ENCODE data around the gene CPO.

CPO gene

DNA sequence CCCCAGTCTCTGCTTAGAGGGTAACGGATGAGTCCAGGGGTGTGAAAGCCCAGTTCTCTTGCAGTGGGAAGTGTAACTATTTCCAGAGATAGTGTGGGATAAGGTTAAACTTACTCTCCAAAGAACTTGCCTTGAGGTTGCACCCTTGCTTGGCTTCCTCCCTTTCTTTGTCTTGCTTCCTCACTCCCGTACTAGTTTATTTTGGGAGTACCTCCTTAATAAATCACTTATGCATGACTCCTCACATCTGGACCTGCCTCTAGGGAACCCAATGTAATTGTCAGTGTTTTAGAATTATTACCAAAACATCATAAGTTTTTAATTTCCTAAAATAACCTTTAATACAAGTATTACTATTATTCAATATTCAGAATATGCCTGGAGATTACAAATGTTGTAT lies 35.2 kb downstream of the CPO start:
- no peak for DNase-seq

DNA sequence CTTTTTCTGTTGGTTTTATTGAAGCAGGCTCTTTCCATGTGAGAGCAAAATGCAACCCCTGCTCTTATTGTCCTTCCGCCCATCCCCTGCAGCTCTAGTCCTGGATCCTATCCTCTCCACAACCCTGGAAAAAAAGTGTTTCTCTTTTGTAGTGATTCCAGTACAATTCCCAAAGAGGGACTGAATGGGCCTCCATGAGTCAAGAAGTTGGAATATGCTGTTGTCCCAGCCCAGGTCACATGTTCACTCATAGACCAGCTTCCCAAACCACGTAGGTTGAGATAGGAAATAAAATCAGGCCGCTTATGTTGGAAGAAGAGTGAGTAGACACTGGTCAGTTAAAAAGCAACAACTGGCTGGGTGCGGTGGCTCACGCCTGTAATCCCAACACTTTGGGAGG lies 39.4 kb downstream of the CPO start:
- no peak for DNase-seq

DNA sequence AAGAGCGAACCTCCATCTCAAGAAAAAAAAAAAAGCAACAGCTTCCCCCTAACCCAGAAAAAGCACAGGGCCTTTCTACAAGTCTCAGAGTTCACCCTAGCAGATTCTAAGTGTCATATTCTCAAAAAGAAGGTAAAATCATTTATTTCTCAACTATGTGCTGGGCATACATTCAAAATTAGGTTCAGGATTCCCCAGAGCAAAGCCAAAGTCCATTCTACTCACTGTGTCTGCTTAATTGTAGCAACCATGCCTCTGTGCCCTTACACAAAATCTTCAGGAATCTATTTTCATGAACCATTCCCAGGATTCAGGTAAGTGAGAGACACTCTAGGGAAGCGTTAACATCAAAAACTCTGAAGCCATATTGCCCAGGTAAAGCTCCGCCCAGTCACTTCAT lies 40.0 kb downstream of the CPO start:
- no peak for DNase-seq

DNA sequence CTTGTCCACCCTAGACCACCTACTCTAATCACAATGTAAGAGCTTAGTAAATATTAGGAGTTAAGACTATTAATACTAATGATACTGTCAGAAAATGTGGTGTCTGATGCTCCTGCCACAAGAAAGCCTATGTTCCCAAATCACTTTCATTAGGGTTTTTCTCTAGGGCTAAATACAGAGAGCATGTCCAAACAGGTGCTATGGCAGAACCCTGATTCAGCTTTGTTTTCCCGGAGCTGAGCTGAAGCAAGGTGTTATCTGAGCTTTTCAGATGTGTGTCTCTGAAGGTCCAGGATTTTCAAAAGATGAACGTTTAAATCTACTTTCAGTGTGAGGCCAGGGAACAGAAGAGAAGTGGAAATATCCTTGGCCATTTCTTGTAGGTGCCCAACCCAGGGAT lies 40.6 kb downstream of the CPO start:
- DNase-seq = no peak

DNA sequence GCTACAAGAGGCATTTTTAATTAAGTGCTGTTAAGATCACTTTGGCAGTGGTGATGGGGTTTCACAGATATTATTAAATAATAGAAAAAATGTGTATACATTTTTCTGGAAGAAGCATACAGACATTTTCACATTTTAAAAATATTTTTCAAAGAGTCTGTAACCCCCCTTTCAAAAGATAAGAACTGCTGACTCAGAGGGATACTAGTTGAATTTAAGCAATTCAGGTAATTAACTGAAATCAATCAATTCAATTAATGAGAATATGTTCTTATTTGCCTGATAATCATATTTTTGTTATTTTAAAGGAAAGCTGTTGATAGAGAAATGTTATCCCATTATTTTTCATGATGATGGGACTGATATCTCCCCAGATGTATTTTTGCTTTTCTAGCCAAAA lies 41.1 kb downstream of the CPO start:
- no peak for DNase-seq

DNA sequence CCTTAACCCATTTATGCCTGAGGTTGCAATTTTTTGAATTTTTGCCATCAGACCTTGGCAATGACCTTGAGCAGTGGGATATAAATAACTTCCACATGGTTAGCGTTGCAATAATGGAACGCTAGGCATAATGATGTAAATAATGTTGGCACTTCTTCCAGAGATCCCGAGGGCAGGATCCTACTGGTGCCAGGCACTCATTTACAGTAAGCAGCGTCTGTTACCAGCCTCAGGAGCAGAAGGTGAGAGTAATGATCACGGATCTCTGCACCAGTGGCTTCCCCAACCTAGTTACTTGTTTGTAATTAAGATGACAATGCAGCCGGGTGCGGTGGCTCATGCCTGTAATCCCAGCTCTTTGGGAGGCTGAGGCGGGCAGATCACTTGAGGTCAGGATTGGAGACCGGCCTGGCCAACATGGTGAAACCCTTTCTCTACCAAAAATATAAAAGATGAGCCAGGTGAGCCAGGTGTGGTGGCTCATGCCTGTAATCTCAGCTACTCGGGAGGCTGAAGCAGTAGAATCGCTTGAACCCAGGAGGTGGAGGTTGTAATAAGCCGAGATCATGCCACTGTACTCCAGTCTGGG lies 41.9 kb downstream of the CPO start:
- DNase-seq = no peak

DNA sequence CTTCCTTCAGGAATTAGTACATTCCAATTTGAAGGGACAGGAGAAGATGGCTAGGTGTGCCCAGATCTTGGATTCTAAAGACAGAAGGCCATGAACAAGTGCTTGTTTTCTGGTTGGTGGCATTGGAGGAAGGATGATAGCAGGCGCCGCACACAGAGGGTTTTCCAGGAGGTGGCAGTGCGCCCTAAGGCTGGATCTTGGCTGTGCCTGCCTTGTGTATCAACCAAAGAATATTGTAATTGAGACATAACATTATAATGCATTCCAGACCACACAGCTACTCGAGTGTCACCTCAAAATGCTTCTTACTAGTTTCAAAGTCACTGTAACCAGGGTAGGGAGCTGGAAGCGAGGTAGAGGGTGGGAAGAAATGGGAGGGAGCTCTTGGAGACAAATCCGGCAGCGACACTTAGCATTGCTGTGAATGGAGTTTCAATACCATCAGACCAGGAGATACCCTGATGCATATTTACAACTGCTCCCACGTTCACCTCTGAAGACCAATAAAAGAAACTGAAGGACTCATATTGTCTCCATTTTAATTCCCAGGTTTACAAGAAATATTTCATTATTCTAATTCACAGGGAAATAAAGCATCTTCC lies 42.5 kb downstream of the CPO start:
- peak; percentile 54 for DNase-seq

DNA sequence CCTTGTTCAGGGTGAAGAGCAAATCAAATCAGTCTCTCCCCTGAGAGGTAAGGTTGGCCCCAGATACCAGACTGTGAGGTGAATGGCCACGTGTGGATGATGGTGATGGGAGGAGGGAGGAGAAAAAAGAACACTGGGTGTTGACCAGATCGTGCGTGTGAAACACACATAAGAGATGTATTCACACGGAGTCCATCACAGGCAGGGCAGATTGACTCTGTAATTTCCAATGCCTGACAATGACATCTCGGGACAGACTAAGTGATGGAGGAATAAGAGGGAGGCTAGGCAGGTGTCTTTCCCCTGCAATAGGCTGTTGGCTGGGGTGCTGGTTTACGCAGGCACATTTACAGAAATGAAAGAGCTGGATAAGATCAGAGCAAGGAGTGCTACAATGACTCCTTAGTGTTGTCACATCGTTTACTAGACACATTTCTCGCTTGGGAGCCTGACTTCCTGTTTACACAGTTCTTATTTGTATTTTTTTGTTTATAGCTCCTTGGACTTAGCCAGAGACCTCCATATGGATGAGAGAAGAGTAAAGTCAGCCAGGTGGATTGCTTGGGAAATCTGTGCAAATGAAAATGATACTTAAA lies 43.1 kb downstream of the CPO start:
- DNase-seq = peak; percentile 6

DNA sequence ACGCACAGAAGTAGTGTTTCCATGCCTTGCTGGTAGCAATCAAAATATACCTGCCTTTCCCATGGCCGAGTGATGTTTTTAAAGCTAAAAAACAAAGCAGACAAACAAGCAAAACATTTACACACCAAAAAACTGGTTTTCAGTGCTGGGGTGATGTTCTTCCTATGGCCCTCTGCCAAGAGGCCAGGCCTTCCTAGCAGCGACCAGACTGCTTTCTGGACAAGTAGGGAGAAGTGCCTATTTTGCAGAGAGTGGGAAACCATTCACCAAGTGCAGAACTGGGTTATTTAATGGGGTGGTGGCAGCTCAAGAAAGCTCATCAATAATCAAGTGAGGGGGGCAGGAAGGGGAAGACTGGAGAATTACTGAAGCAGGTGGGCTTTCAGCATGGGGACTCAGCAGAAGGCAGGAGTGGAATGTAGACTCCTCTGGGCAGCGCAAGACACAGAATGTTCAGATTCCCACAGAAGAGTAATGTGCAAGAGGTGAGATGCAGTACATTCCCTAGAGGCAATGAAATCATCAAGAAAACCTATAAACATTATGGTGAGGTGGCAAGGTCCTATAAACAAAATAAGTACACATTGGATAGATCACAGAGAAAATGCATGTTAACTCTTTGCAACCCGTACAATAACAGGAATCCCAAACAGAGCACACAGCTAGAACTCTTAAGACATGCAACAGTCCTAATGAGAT lies 44.0 kb downstream of the CPO start:
- peak; percentile 9 for DNase-seq

DNA sequence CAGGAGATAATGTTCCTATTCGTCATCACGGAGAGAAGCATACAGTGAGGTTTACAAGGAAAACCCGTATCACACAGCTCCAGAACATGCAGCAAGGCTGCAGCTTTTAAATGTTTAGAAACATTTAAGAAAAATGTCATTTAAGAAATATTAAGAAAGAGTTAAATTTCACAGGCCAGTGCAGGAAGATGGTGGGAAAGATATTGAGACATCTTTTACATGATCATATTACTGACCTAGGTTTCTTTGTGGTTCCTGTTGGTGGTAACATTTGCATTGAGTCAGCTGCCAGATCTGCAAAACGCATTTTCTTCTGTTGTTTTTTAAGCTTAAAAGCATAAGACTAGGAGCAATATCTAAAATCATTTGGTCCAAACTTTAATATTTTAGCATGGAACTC lies 44.9 kb downstream of the CPO start:
- no peak for DNase-seq

DNA sequence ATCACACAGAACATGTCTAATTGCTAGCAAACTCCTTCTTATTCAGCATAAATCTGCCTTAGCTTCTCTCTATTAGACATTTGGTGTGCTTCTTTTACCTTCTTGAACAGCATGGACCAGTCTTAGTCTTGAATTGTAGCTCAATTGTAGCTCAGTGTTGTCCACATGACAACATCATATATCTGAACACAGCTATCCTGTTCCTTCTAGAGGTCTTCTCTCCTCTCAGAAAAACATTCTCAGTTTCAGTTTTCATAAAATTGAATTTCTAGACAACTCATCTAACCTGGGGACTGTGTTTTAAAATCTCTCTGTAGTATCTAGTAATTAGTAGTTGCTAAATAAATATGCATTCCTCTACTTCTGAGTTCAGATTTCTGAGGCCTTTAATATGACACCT lies 47.6 kb downstream of the CPO start:
- no peak for DNase-seq

DNA sequence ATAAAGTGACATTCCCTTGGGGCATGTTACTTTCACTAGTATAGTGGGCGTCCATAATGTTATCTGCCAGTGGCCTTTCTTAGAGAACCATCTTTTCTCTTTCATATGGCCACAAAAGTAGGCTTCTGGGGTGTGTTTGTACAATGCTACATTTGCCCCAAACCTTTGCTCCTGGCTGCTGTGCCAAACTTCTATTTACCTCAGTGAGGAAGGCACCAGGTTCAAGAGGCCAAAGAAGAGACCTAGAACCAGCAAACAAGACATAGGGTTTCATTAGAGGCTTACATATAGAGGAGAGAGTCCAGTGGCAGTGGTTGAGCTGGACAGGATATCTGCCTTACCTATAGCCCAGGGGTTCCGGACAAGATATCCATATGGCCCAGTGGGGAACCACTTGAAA lies 48.5 kb downstream of the CPO start:
- no peak for DNase-seq

DNA sequence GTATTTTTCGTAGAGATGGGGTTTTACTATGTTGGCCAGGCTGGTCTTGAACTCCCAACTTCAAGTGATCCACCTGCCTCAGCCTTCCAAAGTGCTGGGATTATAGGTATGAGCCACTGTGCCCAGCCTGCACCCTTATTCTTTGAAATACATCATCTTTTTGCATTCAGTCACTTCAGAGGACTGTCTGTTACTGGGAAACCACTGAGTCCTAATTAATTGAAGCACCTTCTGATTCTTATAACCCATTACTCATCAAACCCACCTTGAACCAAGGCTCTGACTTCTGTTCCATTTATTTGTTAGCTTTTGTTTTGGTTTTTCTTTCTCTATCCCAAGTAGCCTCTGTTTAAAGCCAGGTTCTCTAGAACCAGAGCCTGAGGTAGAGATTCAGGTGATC lies 49.6 kb downstream of the CPO start:
- DNase-seq = no peak

DNA sequence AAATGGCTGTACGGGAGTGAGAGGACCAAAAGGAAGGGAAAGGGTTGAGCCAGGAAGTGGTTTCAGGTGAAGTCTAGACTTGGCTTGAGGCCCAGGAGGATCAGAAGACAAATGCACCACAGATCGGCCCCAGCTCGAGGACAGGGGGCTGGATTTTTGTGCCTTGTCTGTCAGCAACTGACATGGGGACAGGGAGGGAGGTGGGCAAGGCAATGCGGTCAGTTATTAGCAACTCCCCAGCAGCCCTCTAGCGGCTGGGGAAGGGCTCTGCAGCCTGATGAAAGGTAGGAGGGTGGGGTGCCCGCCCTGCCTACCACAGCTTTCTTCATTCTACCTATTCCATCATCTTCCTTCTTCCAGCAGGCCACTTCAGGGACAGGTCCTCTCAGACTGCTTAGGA lies 50.0 kb downstream of the CPO start:
- no peak for DNase-seq

DNA sequence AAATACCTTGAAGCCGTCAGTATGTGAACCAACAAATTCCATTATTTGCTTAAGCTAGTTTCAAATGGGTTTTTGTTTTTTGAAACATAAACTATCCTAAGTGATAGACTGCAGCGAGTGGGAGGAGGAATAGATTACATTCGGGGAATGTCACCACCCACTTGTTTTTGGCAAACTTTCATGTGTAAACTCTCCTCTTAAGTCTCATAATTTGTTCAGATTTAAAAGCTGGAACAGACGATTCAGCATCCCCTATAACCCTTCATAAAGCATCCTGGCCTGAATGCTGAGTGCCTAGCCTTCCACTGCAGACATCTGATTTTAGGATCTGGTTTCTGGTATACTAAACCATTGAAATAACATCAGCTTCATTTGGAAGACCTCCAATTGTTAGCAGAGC lies 51.0 kb downstream of the CPO start:
- no peak for DNase-seq

DNA sequence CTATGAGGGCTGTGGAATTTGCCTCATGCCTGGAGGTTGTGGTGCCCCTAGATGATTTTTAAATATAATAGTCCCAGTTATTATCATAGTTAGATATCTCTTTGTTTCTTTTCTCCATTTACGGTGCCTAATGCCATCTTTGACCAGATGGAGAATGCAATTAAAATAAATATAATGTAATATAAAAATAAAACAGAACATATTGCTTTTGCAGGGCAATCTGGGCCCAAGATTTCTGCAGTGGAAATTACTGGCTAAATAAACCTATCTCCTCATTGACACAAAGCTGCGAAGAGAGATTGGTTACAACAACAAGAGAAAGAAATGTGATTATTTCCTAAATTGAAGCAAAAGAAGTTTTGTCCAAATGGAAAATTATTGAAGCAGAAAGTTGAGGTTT lies 51.8 kb downstream of the CPO start:
- DNase-seq = no peak

DNA sequence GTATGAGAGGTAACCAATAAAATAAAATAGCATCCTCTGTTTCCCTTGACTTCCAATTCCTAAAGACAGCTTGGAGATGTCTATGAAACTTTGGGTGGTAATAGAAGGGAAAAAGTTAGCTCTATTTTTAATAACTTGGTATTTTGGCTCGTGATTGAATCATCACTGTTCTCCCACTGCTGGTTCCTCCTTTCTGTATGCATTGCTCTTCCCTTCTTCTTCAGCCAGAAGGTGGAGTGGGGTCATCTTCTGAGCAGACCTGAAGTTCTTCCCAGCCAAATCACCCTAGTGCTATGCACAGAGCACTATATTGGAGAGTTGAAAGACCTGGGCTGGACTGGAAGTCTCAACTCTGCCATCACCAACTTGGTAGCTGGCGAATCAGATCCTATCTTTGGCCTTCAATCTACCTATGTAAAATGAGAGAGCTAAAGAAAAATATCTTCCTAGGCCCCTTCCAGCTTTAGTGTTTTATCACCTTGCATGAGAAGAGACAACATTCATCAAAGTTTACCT lies 54.1 kb downstream of the CPO start:
- DNase-seq = no peak

DNA sequence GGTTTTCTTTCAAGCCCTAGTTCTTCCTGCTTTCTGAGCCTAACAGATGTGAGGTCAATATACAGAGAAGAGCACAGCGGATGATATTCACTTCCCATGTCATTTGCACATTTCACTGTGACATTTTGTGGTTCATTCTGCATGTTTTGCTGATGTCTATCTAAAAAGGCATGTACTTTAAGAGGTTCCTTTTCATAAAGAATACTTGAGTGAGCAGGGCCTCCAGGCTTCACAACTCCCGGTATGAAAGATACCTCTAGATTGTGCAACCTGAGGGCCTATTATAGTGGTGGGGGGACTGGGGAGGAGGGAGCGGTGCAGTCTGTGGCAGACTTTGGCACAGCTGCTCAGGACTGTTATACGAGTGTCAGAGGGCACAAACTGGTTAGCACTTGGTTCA lies 54.6 kb downstream of the CPO start:
- DNase-seq = no peak

DNA sequence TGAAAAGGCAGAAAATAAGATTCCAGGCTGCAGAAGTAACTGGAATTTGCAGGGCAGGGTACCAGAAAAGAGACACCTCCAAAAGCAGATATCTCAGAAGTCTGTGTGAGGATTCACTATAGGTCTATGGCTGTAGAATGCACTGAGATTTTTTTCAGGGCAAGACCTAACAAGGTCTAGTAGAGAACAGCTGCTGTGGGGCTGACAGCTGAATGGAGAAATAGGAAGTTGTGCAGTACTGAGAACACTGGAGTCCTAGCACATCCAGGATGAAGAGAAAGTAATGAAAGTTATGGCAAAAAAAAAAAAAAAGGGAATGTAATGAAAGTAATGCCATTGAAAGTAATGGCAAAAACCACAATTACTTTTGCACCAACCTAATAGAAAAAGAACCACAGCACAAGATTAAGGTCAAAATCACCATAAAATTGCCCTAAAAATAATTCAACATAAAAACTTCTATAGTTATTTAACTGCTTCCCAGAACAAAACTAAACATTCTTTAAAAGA lies 57.3 kb downstream of the CPO start:
- DNase-seq = no peak

DNA sequence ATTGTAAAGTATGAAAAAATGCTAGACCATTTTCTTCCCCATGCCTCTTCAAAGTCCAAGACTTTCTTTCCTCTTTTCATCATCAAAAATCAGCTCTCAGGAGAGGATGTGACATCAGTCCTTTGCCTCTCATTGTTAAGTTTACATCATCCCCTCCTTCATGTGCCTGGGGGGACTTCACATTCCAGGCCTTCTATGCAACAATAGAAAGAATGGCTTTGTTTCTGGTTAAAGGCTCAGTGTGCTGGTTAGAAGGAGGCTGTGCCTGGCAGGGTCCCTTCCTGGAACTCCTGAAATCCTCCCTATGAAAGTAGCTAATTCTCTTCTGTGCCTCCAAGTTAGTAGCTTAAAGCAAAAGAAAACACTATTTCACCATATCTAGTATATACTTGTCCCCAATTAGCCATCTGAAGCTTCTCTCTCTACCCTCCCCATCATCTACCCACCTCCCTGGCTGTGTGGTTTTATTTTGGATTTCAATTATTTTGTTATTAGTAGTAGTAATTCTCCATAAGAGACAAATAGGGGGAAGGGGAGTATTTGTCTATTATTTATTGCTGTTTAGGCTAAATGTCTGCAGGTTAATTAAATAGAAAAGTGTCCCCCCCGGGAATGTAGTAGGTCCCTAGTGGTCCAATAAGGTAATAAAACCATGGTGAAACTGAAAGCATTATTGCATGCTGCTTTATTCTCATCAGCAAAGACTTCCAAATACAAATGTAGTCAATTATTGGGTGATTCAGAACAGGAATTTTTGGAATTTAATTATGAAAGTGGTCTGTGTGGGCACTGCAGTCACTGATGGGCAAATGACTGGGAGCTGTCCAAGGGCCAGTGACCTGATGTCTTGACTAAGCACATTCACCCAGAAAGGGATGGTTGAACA lies 69.0 kb downstream of the CPO start:
- DNase-seq = no peak

DNA sequence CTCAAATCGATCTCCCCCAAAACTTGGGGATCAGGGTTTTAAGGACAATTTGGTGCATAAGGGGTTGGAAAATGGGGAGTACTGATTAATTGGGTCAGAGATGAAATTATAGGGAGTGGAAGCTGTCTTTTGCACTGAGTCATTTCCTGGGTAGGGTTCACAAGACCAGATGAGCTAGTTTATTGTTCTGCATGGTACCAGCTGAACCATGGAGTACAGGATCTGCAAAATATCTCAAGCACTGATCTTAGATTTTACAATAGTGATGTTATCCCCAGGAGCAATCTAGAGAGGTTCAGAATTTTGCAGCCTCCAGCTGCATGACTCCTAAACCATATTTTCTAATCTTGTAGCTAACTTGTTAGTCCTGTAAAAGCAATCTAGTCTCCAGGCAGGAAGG lies 73.1 kb downstream of the CPO start:
- no peak for DNase-seq

DNA sequence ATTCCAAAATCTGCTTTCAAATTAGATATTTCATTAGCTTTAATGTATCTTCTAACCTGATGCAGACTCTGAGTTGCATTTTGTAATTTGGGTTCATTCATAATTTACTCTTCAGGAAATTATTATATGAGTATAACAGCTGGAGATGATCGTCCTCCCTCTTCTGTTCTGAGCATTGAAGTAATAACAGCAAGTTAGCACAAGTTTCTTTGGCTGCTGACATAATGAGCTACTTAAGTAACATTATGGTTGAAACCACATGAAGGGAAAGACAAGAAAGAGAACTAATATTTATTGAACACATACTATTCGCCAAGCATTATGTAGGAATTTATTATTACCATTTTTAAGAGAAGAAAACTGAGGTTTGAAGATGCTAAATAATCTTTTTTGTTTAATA lies 75.1 kb downstream of the CPO start:
- DNase-seq = no peak
